ENCODE results near the gene HOXA9. TPM values are rescaled to one million over a fixed set of nuclear protein-coding genes. Genes with fewer than 3 reads are reported as not detected.

Gene HOXA9
- total RNA-seq, 1 donor from 2014 or later: 14.5 TPM

DNA sequence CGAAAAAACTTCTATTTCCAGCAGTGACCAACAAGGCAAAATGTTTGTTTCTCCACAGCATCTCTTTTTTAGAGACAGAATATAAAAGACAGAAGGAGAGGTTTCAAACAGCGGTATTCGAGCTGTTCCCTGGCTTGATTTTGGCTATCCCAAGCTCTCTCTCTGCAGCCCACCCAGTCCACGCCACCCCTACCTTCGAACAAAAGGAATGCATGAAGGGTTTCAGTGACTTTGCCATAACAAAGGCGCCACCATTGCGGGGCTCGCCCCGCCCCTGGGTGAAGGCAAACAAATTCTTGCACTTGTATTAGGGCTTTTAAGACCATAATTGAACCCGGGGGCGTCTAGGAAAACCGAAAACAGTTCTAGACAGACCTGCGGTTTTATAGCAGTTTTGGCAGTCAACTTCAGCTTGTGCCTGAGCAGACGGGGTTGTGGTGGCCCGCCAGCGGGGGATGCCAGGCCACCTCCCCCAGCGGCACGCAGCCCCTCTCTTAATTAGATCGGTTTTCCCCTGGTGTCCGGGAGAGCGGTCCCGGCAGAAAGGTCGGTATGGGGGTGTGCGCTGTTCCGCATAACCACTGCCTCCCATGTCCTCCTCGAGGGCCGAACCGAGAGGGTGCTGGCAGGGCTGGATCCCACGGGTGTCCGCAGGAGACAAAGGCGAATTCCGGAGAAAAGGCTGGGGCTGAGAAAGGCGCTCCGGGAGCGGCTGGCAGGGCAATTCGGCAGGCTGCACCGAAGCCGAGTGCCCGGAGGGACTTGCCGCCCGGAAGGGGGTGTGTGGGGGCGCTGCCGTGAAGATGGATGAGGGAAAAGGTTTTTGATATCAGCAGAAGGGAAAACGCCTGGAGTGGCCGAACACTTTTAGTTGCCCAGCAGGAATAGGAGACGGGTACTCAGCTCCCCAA lies 22.4 kb upstream of the HOXA9 start:
- peak in 1 of 2 experiments; percentile 41 for DNase-seq (ENCODE audit: low spot score in 2 of 2, unreplicated experiment in 2 of 2)
- H3K4me3 Mint-ChIP-seq: peak overlapping the region; percentile 61
- H3K4me1 Mint-ChIP-seq: peaks cover 59% of the 10 kb centered on the region
- H3K9me3 Mint-ChIP-seq: no peaks in the 10 kb centered on the region
- H3K27ac Mint-ChIP-seq: peak overlapping the region; percentile 95
- TF ChIP-seq, protein P1, sequence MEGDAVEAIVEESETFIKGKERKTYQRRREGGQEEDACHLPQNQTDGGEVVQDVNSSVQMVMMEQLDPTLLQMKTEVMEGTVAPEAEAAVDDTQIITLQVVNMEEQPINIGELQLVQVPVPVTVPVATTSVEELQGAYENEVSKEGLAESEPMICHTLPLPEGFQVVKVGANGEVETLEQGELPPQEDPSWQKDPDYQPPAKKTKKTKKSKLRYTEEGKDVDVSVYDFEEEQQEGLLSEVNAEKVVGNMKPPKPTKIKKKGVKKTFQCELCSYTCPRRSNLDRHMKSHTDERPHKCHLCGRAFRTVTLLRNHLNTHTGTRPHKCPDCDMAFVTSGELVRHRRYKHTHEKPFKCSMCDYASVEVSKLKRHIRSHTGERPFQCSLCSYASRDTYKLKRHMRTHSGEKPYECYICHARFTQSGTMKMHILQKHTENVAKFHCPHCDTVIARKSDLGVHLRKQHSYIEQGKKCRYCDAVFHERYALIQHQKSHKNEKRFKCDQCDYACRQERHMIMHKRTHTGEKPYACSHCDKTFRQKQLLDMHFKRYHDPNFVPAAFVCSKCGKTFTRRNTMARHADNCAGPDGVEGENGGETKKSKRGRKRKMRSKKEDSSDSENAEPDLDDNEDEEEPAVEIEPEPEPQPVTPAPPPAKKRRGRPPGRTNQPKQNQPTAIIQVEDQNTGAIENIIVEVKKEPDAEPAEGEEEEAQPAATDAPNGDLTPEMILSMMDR (IDR thresholded peaks at IDR 0.05; ENCODE audit: unreplicated experiment): no peak
- H3K27me3 Mint-ChIP-seq (ENCODE audit: low read depth): peaks cover 97% of the 10 kb centered on the region
- no peaks in the 10 kb centered on the region for H3K36me3 Mint-ChIP-seq

DNA sequence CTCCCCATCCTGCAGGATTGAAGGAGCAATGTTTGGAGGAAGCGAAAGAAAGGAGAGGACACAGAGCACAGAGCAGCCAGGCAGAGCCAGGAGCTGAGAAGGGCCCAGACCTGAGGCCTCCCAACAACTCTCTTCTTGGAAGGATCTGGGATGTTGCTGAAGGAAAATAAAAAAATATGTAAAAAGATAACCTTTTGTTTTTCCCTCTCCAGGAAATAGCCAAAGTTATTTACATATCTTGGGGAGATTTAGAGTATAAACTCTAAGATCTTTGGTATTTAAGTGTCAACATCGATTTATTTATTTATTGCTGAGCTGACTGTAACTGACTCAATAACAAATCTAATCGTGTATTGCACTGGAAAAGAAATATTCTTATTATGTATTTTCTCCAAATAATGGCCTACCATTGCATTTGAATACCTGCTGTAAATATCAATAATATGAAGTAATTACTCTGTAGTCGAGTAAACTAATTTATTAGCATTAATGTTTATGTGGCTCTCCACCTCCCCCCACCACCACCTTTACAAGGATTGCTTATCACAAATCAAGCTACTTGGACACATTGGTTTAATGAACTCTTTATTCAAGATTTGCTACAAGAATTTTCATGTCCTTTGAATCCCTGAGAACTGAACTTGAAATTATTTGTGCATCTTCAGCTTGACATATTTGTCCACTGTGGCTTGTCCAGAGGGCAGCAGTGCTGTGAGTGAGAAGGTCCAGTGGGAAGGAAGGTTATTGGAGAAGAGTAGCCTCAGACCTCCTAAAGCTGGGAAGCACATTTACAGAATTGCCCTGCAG lies 21.5 kb upstream of the HOXA9 start:
- peak overlapping the region; percentile 95 for H3K27ac Mint-ChIP-seq

DNA sequence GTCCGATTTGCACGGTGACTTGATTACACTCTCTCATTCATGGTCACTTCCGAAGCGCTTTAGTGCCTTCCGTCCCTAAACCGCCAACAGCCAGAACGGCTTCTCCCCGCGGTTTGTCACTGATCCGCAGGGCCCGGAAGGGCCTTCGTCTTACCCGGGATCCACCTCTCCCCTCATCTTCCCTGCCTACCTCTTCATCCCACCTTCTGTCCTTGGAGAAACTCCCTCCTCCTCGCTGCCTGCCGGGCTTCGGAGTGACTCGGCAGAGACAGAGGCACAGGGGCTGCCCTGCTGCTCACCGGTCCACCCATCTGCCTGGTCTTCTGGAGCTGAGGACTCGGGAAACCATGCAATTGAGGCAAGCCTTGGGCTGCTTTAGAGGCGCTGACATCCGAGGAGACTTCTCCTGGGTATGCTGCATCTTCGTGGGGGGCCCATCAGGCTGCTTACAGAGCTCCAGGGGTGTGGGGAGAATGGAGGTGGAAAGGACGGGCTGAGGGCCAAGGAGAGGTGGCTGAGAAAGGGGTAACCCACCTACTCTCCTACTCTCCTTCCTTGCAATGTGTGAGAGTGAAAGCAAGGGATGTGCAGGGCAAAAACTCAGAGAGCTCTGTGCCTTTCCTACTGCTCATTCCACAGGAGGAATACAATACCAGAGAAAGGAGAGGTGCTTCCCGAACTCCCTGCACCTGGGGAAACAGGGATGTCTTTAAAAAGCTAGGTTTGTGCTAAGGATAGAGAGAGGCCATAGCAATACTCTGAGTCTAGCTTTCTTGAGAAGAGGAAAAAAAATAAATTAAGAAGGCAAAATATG lies 20.7 kb upstream of the HOXA9 start:
- DNase-seq (ENCODE audit: low spot score in 2 of 2, unreplicated experiment in 2 of 2): peak in 1 of 2 experiments; percentile 46
- H3K4me3 Mint-ChIP-seq: peak overlapping the region; percentile 73
- peak overlapping the region; percentile 93 for H3K27ac Mint-ChIP-seq
- TF ChIP-seq, protein P1 (IDR thresholded peaks at IDR 0.05; ENCODE audit: unreplicated experiment): no peak
- peaks cover 56% of the 10 kb centered on the region for H3K4me1 Mint-ChIP-seq
- no peaks in the 10 kb centered on the region for H3K36me3 Mint-ChIP-seq
- H3K27me3 Mint-ChIP-seq (ENCODE audit: low read depth): peaks cover 99% of the 10 kb centered on the region
- H3K9me3 Mint-ChIP-seq: no peaks in the 10 kb centered on the region

More for the DNA sequence above, 21.5 kb upstream of the HOXA9 start:
- DNase-seq (ENCODE audit: low spot score in 2 of 2, unreplicated experiment in 2 of 2): no peak
- peaks cover 99% of the 10 kb centered on the region for H3K27me3 Mint-ChIP-seq (ENCODE audit: low read depth)
- H3K4me1 Mint-ChIP-seq: peaks cover 57% of the 10 kb centered on the region
- TF ChIP-seq, protein P1 (IDR thresholded peaks at IDR 0.05; ENCODE audit: unreplicated experiment): no peak
- no peaks in the 10 kb centered on the region for H3K36me3 Mint-ChIP-seq
- no peaks in the 10 kb centered on the region for H3K9me3 Mint-ChIP-seq
- H3K4me3 Mint-ChIP-seq: peak overlapping the region; percentile 73

DNA sequence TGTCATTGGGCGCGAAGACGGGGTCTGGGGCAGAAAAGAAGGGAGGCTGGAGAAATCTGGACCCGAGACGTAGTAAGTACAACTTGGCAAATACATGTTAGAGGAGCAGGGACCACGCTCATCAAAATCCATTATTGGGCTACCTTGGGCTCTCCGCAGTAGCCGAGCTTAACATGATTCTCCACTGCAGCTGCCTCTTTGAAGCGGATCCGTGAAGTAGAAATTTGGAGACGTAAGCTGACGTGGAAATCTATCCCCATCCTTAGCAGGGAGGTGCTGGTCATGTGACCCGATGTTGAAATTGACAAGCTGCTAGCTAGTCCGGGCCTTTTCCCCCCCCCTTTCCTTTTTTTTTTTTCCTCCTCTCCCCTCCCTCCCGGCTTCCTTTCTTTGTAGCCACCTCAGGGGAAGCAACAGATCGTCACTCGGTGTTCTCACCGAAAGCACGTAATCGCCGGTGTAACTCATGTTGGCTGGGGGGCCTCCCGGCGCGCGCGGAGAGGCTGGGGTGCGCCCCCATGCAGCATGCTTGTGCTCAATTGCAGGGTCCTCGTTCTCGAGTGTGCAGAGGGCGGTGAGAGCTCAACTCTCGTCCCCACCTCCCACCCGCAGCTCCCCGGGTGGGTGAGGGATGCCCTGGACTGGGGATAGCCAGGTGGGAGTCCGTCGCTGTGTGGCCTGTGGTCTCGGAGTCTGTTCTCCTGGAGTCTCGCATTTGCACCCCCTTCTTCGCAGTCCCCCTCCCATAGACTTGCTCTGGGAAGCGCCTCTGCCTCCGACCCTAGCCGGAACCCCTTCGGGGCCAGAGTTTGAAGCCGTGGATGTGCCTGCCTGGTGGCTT lies 19.9 kb upstream of the HOXA9 start, which contains the start of gene HOXA11:
Gene HOXA11 (minus strand): TSS at position 220 of the 841 bp plus-strand sequence. CDS start 88 bp downstream, at position 132.
- Mint-ChIP-seq H3K27ac (peak within 1 kb of the TSS; percentile 93), H3K9me3 (no peaks in the 10 kb centered on the region), H3K36me3 (no peaks in the 10 kb centered on the region), H3K4me1 (peaks cover 54% of the 10 kb centered on the region), H3K27me3 (ENCODE audit: low read depth) (peaks cover 99% of the 10 kb centered on the region), H3K4me3 (peak within 1 kb of the TSS; percentile 73)
- TF ChIP-seq, protein P1 (IDR thresholded peaks at IDR 0.05; ENCODE audit: unreplicated experiment): no peak
- peak in 1 of 2 experiments; percentile 39 for DNase-seq (ENCODE audit: low spot score in 2 of 2, unreplicated experiment in 2 of 2)
